HG03520 (cell line): Measurements from ENCODE around the gene USP53.
"Not testable (repeated sequence)": the region's sequence is repeated elsewhere in the genome, so short reads cannot be mapped to it uniquely, and the experiment has no call there.

Source experiments
- ATAC-seq: cut with Tn5 transposase; IDR thresholded peaks from one replicate; pipeline ENCODE4 v1.9.1; 2021; ENCODE audit warnings: mild to moderate bottlenecking, moderate library complexity; ENCODE audit not compliant: unreplicated experiment

USP53 gene

GRCh38 chr4:119313237-119313636 lies 100.7 kb downstream of the USP53 start:
- no peak for ATAC-seq

- peak; percentile 69 for ATAC-seq
Observed at GRCh38 chr4:119314356-119314755, 101.8 kb downstream of the USP53 start.

- no peak for ATAC-seq
Observed at GRCh38 chr4:119315036-119315435, 102.5 kb downstream of the USP53 start.

- no peak for ATAC-seq
Observed at GRCh38 chr4:119317990-119318389, 105.5 kb downstream of the USP53 start.

GRCh38 chr4:119321921-119322687 lies 109.6 kb downstream of the USP53 start, which contains the start of gene FABP2:
FABP2 (minus strand) TSS chr4:119322138; CDS start chr4:119322102, 36 bp downstream.
- ATAC-seq, result no peak

- ATAC-seq, result no peak
Observed at GRCh38 chr4:119328695-119329094, 116.2 kb downstream of the USP53 start.

GRCh38 chr4:119329835-119330620 lies 117.5 kb downstream of the USP53 start:
- no peak for ATAC-seq

GRCh38 chr4:119336332-119336979 lies 123.9 kb downstream of the USP53 start:
- ATAC-seq, result not testable (repeated sequence)

- ATAC-seq, result no peak
Observed at GRCh38 chr4:119337010-119337409, 124.5 kb downstream of the USP53 start.

GRCh38 chr4:119339895-119340294 lies 127.4 kb downstream of the USP53 start:
- ATAC-seq, result not testable (repeated sequence)

- not testable (repeated sequence) for ATAC-seq
Observed at GRCh38 chr4:119343293-119343692, 130.8 kb downstream of the USP53 start.
